DMS153 (cell line): Measurements from ENCODE around the gene PHC1.
"Not testable (repeated sequence)": the region's sequence is repeated elsewhere in the genome, so short reads cannot be mapped to it uniquely, and the experiment has no call there.

Source experiments
- DNase-seq: peaks from one replicate; lab custom pipeline; 2025; lab: John Stamatoyannopoulos, UW

PHC1 gene

GRCh38 chr12:8911606-8912268 is 2.6 kb upstream of the PHC1 start:
- DNase-seq, result no peak

GRCh38 chr12:8912914-8913313 is 1.4 kb upstream of the PHC1 start:
- peak; percentile 34 for DNase-seq

- DNase-seq, result peak; percentile 23
These were observed 642 bp upstream of the PHC1 start for GRCh38 chr12:8913702-8914032.

- DNase-seq, result peak; percentile 5
These were observed 612 bp downstream of the PHC1 start for GRCh38 chr12:8914716-8915526.

- no peak for DNase-seq
These were observed 1.8 kb downstream of the PHC1 start for GRCh38 chr12:8916154-8916553.

GRCh38 chr12:8917031-8917430 is 2.7 kb downstream of the PHC1 start:
- DNase-seq, result no peak

- DNase-seq, result no peak
These were observed 3.4 kb downstream of the PHC1 start for GRCh38 chr12:8917751-8918150.

GRCh38 chr12:8919643-8920042 is 5.3 kb downstream of the PHC1 start:
- not testable (repeated sequence) for DNase-seq

- no peak for DNase-seq
These were observed 8.2 kb downstream of the PHC1 start for GRCh38 chr12:8922544-8922943.

GRCh38 chr12:8930655-8931323 is 16.5 kb downstream of the PHC1 start:
- not testable (repeated sequence) for DNase-seq

- not testable (repeated sequence) for DNase-seq
These were observed 18.2 kb downstream of the PHC1 start for GRCh38 chr12:8932464-8932863.

- not testable (repeated sequence) for DNase-seq
These were observed 19.8 kb downstream of the PHC1 start for GRCh38 chr12:8934080-8934479.

- DNase-seq, result no peak
These were observed 22.4 kb downstream of the PHC1 start for GRCh38 chr12:8936735-8937134.

GRCh38 chr12:8937842-8938442 is 23.6 kb downstream of the PHC1 start:
- not testable (repeated sequence) for DNase-seq

- DNase-seq, result no peak
These were observed 27.6 kb downstream of the PHC1 start for GRCh38 chr12:8941691-8942478.

GRCh38 chr12:8943565-8944186 is 29.4 kb downstream of the PHC1 start:
- DNase-seq, result no peak

GRCh38 chr12:8946733-8947132 is 32.4 kb downstream of the PHC1 start:
- no peak for DNase-seq

GRCh38 chr12:8947737-8948136 is 33.4 kb downstream of the PHC1 start:
- DNase-seq, result no peak

GRCh38 chr12:8948701-8949341 is 34.5 kb downstream of the PHC1 start:
- DNase-seq, result no peak

GRCh38 chr12:8949342-8950220 is 35.3 kb downstream of the PHC1 start, which contains the start of gene M6PR:
M6PR (minus strand) TSS chr12:8949645; CDS start chr12:8946404, 3,241 bp downstream.
- DNase-seq, result peak; percentile 94
